HG02759 (cell line): ENCODE measurements around the gene VCL.
"Not testable (repeated sequence)": the region's sequence is repeated elsewhere in the genome, so short reads cannot be mapped to it uniquely, and the experiment has no call there.

Source experiments
- ATAC-seq: cut with Tn5 transposase; IDR thresholded peaks from one replicate; pipeline ENCODE4 v1.9.1; 2021; ENCODE audit warnings: mild to moderate bottlenecking, moderate library complexity; ENCODE audit not compliant: unreplicated experiment

VCL gene

DNA sequence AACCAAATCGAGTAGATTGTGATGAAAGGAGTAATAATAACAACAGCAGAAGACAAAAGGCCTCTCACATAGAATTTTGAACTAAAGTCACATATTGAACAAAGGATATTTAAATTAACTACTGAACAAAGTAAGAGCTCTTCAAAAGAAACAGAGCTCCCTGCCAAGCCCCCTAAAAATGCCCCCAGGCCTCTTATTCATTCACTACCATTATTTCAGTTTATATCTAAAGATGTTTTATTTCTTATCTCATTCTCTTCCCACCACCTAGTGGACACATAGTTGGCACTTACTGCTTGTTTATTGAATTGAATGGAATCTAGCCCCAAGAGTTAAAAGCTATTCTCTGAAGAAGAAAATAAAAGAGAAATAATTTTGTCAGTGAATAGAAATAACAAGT, 37.4 kb downstream of the VCL start:
- no peak for ATAC-seq

DNA sequence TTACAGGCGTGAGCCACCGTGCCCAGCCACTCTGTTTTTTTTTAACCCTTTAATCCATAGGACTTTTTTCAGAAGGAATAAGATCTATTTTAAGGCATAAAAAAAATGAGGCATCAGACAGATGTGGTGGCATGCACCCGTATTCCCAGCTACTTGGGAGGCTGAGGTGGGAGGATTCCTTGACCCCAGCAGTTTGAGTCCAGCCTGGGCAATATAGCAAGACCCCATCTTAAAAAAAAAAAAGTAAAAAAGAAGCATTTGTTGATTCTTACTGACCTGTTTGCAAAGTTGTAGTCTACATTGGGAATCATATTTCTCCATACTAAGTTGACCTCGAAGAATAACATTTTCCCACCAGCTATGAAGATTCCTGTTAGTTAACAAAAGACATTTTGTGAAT, 38.6 kb downstream of the VCL start:
- ATAC-seq = no peak

DNA sequence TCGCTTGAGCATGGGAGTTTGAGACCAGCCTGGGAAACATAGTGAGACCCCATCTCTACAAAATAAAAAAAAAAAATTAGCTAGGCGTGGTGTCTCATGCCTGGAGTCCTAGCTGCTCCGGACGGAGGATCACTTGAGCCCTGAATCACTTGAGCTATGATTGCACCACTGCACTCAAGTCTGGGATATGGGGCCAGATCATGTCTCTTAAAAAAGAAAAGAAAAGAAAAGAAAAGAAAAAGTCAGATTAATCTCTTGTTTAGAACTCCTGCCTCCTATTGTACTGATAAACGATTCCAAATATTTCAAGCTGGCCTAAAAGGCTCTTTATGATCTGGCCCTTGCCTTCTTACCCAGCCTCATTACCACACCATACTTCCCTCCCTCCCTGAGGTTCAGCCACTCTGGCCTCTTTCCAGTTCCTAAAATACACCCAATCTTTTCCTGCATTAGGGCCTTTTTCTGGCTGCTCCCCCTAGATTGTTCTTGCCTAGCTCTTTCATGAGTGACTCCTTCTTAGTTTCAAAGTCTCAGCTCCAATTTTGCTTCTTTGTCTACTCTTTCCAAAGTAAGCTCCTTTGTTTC, 41.7 kb downstream of the VCL start:
- ATAC-seq = no peak

DNA sequence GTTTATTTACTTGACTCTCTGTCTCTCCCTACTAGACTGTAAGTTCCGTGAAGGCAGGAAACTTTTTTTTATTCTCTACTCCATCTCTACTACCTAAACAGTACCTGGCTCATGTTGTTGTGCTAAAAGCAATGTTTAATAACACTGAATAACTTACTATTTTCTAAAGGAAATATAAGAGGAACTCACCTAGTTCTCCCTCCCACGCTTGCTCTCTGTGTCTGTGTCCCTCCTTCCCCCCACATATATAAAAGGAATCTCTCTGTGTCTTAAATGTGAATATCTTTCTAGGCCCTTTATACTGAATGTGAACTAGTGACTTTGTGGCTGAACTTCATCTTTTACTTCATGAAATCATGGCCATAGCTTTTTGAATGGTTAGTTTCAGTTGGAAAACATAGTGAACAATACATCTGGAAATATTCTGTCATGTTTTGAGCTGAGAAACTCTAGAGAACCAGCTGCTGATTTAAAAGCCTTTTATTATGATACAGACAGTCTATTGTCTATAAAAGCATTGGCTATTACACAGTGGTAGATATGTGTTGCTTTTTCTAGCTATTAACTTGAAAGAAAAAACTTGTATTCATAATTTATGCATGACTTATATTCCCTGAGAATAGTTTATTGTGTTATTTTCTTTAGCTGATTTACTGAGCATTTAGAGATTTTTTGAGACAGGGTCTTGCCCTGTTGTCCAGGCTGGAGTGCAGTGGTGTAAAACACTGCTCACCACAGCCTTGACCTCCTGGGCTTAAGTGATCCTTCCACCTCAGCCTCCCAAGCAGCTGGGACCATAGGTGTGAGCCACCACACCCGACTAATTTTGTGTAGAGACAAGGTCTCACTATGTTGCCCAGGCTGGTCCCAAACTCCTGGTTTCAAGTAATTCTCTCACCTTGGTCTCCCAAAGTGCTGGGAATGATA, 42.5 kb downstream of the VCL start:
- no peak for ATAC-seq

DNA sequence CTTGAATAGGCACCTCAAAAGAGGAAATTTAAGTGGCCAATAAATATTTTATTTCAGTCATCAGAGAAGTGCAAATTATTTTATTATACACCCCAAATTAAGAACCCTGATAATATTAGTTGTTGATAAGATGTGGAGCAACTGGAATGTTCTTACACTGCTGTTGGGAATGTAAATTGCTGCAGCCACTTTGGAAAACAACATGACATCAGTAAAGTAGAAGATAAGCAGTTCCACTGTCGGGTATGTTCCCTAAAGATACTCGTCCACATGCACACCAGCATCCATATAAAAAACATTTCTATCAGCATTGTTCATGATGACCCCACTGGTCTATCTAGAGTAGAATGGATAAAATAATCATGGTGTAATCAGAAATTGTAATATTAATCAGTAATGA, 46.5 kb downstream of the VCL start:
- no peak for ATAC-seq

DNA sequence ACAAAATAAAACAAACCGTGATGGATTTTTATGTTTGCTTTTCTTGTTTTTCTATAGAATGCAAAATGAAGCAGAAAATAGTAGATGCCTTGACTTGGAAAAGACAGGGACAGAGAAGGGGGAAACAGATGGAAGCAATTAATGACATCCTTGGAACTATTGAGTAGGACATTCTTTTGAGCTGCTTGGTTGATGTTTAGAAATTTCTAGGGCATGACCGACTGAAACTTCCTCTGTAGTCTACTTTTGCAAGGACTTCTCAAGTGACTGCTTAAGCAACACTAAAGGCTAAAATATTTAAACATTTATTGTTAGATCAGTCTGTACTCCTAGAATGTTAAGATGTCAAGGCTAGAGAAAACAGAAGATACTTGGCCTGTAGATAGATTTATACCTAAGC, 49.4 kb downstream of the VCL start:
- no peak for ATAC-seq

DNA sequence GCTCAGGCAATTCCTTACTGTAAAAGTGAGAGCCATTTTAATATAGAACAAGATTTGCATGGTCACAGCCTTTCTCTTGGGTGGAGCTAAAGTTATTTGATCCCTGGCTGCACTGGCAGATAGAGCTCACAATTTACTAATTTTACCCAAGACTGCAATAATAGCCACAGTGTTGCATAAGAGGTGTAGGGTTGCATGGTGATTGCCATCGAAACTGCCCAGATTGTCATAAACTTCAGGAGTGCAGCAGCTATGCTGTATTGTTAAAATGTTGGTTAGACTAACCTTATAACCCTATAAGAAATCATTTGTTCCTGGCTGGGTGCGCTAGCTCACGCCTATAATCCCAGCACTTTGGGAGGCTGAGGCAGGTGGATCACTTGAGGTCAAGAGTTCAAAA, 50.0 kb downstream of the VCL start:
- ATAC-seq = no peak

DNA sequence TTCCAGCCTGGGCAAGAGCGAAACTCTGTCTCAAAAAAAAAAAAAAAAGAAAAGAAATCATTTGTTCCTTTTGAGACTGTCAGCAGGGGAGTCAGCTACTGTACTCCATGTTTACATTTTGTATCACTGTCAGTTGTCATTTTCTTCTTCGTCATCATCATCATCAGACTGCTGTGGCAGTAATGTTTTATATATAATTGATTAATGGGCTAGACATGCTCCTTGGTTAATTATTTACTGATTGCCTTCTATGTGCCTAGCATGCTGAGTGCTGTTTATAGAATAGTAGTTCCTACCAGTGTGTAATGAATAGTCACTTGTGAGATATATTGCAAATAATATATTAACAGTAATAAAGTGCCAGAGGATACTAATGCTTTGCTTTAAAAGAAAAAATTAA, 50.5 kb downstream of the VCL start:
- no peak for ATAC-seq

DNA sequence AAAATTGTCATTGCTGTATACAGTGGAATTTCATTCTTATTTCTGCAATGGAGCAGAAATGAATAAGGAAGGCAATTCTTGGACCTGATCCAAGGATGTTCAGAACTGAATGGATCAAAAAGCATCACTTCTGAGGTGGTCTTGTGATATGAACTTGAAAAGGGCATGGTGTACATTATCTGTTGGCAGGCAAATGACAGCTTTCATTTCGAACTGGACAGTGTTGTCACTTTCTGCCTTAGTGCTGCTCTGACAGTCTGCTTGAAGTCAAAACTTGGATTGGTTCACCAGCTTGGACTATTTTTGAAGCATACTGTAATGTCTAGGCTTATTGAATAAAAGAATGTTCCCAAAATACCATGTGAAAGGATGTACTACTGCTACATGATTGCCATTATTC, 52.0 kb downstream of the VCL start:
- ATAC-seq = no peak

DNA sequence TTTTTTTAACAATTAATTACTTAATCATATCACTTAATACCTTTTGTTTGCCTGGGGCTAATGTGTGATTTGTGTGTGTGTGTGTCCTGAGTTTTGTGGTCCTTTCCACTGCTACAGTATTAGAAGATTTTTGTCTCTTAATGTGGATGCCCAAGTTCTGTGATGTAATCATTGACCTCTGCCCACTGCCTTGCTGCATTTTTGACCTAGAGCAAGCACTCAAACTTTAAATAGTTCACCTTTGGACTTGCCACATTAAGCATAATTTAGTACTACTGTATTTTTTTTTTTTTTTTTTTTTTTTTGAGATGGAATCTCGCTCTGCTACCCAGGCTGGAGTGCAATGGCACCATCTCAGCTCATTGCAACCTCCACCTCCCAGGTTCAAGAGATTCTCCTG, 52.7 kb downstream of the VCL start:
- no peak for ATAC-seq

DNA sequence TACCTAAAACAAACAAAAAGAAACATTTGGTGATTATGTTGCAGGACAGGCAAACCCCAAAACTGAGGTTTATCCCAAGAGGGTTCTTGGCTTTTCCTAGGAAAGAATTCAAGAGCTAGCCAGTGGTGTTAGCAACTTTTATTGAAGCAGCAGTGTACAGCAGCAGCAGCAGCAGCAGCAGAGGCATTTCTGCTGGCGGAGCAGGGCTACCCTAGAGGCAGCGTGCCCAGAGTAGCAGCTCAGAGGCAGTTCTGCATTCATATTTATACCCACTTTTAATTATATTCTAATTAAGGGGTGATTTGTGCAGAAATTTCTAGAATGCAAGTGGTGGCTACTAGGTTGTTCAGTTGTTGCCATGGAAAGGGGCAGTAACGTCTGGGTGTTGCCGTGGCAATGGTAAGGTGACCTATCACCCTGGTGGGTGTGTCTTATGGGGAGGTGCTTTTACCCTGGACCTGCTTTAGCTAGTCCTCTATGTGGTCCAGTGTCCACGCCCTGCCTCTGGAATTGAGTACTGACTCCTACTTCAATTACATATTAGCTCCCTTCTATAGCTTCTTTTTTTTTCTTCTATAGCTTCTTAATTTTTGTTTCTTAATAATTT, 53.9 kb downstream of the VCL start:
- no peak for ATAC-seq

DNA sequence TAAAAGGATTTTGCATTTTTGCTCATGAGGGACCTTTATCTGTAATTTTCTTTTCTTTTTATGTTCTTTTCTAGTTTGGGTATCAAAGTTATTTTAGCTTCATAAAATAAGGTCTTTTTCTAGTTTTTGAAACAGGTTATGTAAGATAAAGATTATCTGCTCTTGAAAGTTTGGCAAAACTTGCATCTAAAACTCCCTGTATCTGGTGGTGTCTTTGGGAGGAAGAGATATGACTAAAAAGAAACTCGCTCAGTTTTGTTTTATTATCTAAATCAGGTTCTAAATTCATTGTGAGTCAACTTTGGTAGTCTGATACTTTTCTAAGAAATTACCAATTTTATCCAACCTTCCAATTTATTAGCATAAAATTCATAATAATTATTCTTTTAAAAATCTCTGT, 55.1 kb downstream of the VCL start:
- ATAC-seq = no peak

DNA sequence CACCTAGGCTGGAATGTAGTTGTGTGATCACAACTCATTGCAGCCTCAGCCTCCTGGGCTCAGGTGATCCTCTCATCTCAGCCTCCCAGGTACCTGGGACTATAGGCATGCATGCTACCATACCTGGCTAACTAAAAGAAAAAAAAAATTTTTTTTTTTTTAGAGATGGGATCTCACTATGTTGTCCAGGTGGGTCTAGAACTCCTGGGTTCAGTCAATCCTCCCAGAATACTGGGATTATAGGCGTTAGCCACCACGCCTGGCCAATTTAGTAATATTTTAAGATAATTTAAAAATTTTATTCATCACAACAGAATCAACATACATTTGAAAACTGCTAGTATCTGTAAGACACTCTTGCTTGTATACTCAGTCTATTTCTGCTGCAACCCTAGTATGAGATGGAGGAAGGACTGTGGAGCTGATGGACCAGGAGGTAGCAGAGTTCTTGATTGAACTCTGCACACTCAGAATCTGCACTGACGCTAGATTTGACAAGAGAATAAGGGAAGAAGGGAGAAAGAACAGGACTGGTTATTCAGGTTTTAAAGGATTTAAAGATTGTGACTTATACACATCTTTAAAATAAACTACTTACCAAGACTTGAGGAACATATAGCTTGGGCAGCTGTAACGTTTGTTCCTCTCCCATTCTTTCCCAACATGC, 57.6 kb downstream of the VCL start:
- ATAC-seq = peak; percentile 11

DNA sequence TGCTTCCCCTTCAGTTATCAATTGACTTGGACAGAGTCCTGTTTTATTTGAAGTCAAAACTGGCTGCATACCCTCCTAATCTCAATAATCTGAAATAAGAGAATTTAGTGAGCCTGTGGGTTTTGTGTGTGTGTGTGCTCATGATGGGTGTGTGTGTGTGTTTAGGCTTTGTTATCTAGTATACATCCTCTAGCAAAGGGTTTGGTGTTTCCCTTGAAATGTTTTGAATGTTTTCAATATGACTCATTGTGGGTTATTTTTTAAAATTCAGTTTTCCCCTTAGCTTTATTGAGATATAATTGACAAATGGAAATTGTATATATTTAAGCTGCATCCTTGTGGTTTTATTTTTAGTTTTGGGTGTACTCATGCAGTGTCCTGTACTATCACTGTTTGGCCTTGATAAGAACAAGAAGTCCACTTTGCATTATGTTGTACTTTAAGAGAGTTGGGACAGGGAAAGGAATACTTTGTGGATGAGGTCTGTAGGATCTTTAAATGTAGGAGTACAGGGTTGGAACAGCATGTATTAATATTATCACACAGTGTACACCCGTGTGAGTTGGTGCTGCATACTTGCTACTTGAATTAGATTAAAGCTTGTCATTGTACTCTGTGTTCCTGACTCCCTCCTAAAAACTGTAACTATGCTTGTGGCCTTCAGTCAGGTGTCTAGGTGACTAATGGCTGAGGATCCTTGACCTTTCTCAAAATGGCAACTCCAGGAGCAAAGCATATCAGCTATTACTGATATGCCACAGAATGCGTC, 58.3 kb downstream of the VCL start:
- ATAC-seq = peak; percentile 64

DNA sequence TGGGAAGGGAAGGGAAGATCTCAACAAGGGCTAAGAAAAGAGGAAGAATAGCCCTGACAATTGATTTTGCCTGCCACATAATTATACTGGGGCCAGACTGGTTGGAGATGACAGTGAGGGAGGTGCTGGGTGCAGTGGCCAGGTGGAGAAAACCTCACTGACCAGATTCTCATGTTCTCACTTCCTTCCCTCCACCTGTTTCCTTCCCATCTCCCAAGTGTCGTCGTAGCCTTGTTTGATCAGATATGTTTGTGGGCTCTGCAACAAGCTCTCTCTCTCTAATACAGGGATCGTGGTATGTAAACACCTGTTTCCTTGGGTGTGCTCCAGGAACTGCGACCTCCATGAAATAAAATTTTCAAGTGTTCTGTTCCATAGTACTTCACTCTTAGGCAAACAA, 60.2 kb downstream of the VCL start:
- no peak for ATAC-seq

DNA sequence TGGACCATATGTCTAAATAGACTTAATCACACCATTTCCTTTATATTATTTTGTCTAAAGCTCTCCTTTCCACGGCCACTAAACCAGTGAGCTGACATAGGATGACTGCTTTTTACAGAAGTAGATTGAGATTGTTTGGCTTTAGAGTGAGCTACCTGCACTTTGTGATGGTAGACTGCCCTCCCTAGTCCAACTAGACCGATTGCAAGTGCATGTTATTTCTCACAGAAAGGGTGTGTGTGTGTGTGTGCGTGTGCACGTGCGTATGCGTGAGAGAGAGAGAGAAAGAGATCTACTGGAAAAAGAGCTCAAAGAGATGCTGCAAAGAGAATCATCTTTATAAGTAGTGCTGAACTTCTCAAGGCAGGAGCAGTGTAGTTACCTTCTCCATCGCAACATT, 60.7 kb downstream of the VCL start:
- ATAC-seq = no peak

DNA sequence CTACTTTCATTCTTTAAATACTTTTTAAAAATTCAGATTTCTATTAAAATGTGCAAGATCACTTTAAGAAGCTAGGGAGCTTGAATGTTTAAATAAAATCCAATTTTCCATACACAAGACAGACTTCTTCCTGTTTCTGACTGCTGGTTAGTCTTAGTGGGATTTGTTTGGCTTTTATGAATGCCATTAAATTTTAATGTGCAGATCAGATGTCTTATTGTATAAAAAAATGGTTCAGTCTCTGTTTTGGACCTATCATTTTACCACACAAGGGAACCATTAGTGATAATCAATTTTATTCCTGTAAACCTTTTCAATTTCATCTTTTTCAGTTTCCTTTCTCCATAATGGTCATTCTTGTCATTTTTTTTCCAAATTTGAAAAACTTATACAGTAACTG, 63.2 kb downstream of the VCL start:
- ATAC-seq = no peak

DNA sequence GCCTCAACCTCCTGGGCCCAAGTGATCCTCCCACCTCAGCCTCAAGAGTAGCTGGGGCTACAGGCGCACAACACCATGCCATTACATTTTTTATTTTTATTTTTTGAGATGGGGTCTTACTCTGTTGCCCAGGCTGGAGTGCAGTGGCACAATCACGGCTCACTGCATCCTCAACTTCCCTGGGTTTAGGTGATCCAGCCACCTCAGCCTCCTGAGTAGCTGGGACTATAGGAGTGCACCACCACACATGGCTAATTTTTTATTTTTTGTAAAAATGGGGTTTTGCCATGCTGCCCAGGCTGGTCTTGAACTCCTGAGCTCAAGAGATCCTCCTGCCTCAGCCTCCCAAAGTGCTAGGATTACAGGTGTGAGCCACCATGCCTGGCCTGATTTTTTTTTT, 64.1 kb downstream of the VCL start:
- not testable (repeated sequence) for ATAC-seq

DNA sequence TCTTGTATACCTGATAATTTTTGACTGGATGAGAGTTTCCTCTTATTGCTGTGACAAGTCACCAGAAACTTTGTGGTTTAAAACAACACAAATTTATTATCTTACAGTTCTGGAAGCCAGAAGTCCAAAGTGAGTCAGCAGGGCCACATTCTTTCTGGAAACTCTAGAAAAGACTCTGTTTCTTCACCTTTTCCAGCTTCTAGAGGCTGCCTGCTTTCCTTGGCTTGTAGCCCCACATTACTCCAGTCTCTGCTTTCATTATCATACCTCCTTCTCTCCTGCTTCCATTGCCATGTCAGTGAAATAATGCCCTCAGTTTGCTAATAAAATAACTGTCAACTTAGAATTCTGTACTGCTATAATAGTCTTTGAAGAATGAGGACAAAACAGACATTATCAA, 65.3 kb downstream of the VCL start:
- ATAC-seq = no peak

DNA sequence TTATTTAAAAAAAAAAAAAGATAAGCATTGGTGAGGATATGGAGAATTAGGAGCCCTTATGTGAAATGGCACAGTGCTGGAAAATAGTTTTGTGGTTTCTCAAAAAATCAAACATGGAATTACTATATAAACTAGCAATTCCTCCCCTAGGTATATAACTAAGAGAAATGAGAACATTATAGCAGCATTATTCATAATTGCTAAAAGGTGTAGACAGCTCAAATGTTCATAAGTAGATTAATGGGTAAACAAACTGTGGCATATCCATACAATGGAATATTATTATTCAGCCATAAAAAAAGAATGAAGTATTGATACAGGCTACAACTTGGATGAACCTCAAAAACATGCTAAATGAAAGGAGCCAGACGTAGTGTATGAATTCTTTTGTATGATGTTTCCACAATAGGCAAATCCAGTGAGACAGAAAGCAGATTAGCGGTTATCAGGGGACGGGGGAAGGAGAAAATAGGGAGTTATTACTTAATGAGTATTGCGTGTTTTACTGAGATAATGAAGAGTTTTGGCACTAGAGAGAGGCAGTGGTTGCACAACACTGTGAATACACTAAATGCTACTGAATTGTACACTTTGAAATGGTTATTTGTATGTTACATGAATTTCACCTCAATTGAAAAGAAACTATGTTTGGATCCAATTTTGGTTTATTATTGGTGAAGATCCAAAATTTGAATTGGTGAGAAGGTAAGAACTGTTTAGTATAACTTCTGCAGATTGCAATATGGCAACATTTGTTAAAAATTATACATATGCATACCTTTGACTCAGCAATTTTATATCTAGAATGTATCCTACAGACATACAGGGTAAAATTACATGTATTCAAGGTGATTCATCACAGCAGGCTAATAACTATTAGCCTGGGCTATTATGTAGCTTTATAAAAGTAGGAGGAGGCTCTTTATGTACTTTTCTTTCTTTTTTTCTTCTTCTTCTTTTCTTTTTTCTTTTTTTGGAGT, 69.7 kb downstream of the VCL start:
- ATAC-seq = no peak
